Suppressor macrophage (primary cell): ENCODE results near the gene CAMK2D.

Source experiments
- DNase-seq, 4 experiments: peaks; one replicate each; pipeline ENCODE4 v3.0.0-alpha.2; 2020 to 2022

CAMK2D gene

GRCh38 chr4:113637823-113638561 is 123.5 kb downstream of the CAMK2D start:
- no peak for DNase-seq

- DNase-seq, result no peak
These were observed 124.2 kb downstream of the CAMK2D start for GRCh38 chr4:113637363-113637762.

GRCh38 chr4:113636877-113637276 is 124.7 kb downstream of the CAMK2D start:
- DNase-seq, result no peak

GRCh38 chr4:113636438-113636818 is 125.1 kb downstream of the CAMK2D start:
- DNase-seq, result peak; percentile 6 to 49 (median 34)

GRCh38 chr4:113635739-113636437 is 125.7 kb downstream of the CAMK2D start:
- DNase-seq, result no peak

- DNase-seq, result no peak
These were observed 127.2 kb downstream of the CAMK2D start for GRCh38 chr4:113634081-113634969.

- DNase-seq, result no peak
These were observed 128.1 kb downstream of the CAMK2D start for GRCh38 chr4:113633467-113633866.

- DNase-seq, result no peak
These were observed 132.8 kb downstream of the CAMK2D start for GRCh38 chr4:113628711-113629110.

GRCh38 chr4:113627321-113627720 is 134.2 kb downstream of the CAMK2D start:
- DNase-seq, result no peak

- DNase-seq, result no peak
These were observed 135.6 kb downstream of the CAMK2D start for GRCh38 chr4:113625902-113626301.

- no peak for DNase-seq
These were observed 138.2 kb downstream of the CAMK2D start for GRCh38 chr4:113623274-113623894.

GRCh38 chr4:113621633-113622032 is 139.9 kb downstream of the CAMK2D start:
- DNase-seq, result no peak

GRCh38 chr4:113620032-113620431 is 141.5 kb downstream of the CAMK2D start:
- no peak for DNase-seq

GRCh38 chr4:113619526-113619925 is 142.0 kb downstream of the CAMK2D start:
- no peak for DNase-seq

- DNase-seq, result no peak
These were observed 143.3 kb downstream of the CAMK2D start for GRCh38 chr4:113618205-113618604.

GRCh38 chr4:113617195-113617594 is 144.3 kb downstream of the CAMK2D start:
- no peak for DNase-seq

- no peak for DNase-seq
These were observed 145.1 kb downstream of the CAMK2D start for GRCh38 chr4:113616443-113616842.

- no peak for DNase-seq
These were observed 147.1 kb downstream of the CAMK2D start for GRCh38 chr4:113614414-113614813.

GRCh38 chr4:113613503-113613902 is 148.0 kb downstream of the CAMK2D start:
- no peak for DNase-seq

GRCh38 chr4:113610537-113610936 is 151.0 kb downstream of the CAMK2D start:
- DNase-seq, result no peak

GRCh38 chr4:113607998-113608397 is 153.5 kb downstream of the CAMK2D start:
- no peak for DNase-seq

GRCh38 chr4:113607147-113607720 is 154.3 kb downstream of the CAMK2D start:
- no peak for DNase-seq
